GM12878 (cell line): ENCODE results near the gene TRAF3. TPM values are rescaled to one million over a fixed set of nuclear protein-coding genes. Genes with fewer than 3 reads are reported as not detected.

Experiments used
- ASH2L ChIP-seq: fragments of 300-600, 200-600 bp; sonication (generic); IDR thresholded peaks from 2 replicates; pipeline ENCODE4 v1.6.1; 2017; ENCODE audit warnings: low read depth, mild to moderate bottlenecking, borderline replicate concordance
- ATF7 ChIP-seq: fragments of 450-650 bp; IDR thresholded peaks from 2 replicates; pipeline ENCODE4 v1.6.1; 2016; ENCODE audit warnings: low read depth, mild to moderate bottlenecking
- CBFB ChIP-seq: IDR thresholded peaks from 2 replicates; pipeline ENCODE4 v1.6.1; 2016; ENCODE audit warnings: antibody characterized with exemption, low read depth
- CREB1 ChIP-seq: IDR thresholded peaks from 2 replicates; pipeline ENCODE4 v1.6.1; 2012; ENCODE audit warnings: low read depth, mild to moderate bottlenecking, inconsistent platforms
- CUX1 ChIP-seq: IDR thresholded peaks from 2 replicates; pipeline ENCODE4 v1.6.1; 2012; ENCODE audit warnings: improper control_type of control experiment, low read depth, low read length; ENCODE audit not compliant: insufficient replicate concordance
- DPF2 ChIP-seq: fragments of 450-650 bp; IDR thresholded peaks from 2 replicates; pipeline ENCODE4 v1.6.1; 2017; ENCODE audit warnings: mild to moderate bottlenecking
- EED ChIP-seq: sonication (generic); IDR thresholded peaks from 2 replicates; pipeline ENCODE4 v1.6.1; 2016; ENCODE audit warnings: antibody characterized with exemption, low read depth
- GATAD2B ChIP-seq: fragments of 450-650 bp; conservative IDR thresholded peaks from 2 replicates; pipeline ENCODE4 v1.6.1; 2017; ENCODE audit warnings: low read depth, mild to moderate bottlenecking, moderate library complexity
- HSF1 ChIP-seq: fragments of 150-350 bp; IDR thresholded peaks from 2 replicates; pipeline ENCODE4 v1.6.1; 2014; ENCODE audit warnings: mild to moderate bottlenecking, low read depth, low read length
- KDM1A ChIP-seq: fragments of 200-600 bp; sonication (generic); IDR thresholded peaks from 2 replicates; pipeline ENCODE4 v1.6.1; 2016; ENCODE audit warnings: borderline replicate concordance
- KLF5 ChIP-seq: fragments of 450-650 bp; IDR thresholded peaks from 2 replicates; pipeline ENCODE4 v1.6.1; 2014; ENCODE audit warnings: mild to moderate bottlenecking; ENCODE audit not compliant: partially characterized antibody
- REST ChIP-seq: IDR thresholded peaks from 2 replicates; pipeline ENCODE4 v1.6.1; 2012; ENCODE audit warnings: mild to moderate bottlenecking, low read depth, low read length
- SMAD1 ChIP-seq: fragments of 450-650 bp; IDR thresholded peaks from 2 replicates; pipeline ENCODE4 v1.6.1; 2018; ENCODE audit warnings: mild to moderate bottlenecking, low read depth; ENCODE audit not compliant: partially characterized antibody
- SMC3 ChIP-seq: IDR thresholded peaks from 2 replicates; pipeline ENCODE4 v1.6.1; 2011; ENCODE audit warnings: low read length, improper control_type of control experiment, borderline replicate concordance
- TCF3 ChIP-seq: IDR thresholded peaks from 2 replicates; pipeline ENCODE4 v1.6.1; 2012; ENCODE audit warnings: low read depth, mild to moderate bottlenecking, low read length, borderline replicate concordance; ENCODE audit not compliant: insufficient read depth
- YY1 ChIP-seq: IDR thresholded peaks from 2 replicates; pipeline ENCODE4 v1.6.1; 2011; ENCODE audit warnings: low read depth, mild to moderate bottlenecking, low read length
- ZNF384 ChIP-seq: IDR thresholded peaks from 2 replicates; pipeline ENCODE4 v1.6.1; 2012; ENCODE audit warnings: low read depth, mild to moderate bottlenecking, low read length, improper control_type of control experiment, borderline replicate concordance
- polyA plus RNA-seq, 11 experiments: library from polyadenylated mRNA; depleted of rRNA in 4 of 11; unstranded in 6 of 11; stranded (reverse) in 5 of 11; fragments of >200 nt; fragmentation: Nextera tagmentation in 4 of 11; fragmentation: Illumina TruSeq in 1 of 11; extraction: Ambion mirVana in 4 of 11; extraction: Trizol in 1 of 11; gene quantifications; 1 replicate in 1 of 11; 2 replicates in 10 of 11; pipeline versions ENCODE4 v1.2.1 to v1.2.3, GENCODE V29; 2011 to 2016; ENCODE audit warnings: inconsistent platforms in 2 of 11, missing spikeins in 2 of 11, low read depth in 1 of 11
- total RNA-seq, 4 experiments: library from RNA; depleted of rRNA in 3 of 4; stranded (reverse); fragments of >200 nt in 3 of 4; fragmentation: Illumina TruSeq in 1 of 4; extraction: Trizol in 1 of 4; gene quantifications; 2 replicates each; pipeline versions ENCODE4 v1.2.1 to v1.2.3, GENCODE V29; 2013 to 2021
- TF ChIP-seq, protein P1 (sequence below): fragments of 450-650 bp; IDR thresholded peaks from 2 replicates; pipeline ENCODE4 v1.6.1; 2017; ENCODE audit warnings: borderline replicate concordance

The TRAF3 gene
- total and polyA plus RNA-seq, 10 of the 15 experiments (the other 5 are each of a cell fraction or from before 2014, with no cell fraction given): 3.0 to 70.1 (median 36.5) TPM

DNA sequence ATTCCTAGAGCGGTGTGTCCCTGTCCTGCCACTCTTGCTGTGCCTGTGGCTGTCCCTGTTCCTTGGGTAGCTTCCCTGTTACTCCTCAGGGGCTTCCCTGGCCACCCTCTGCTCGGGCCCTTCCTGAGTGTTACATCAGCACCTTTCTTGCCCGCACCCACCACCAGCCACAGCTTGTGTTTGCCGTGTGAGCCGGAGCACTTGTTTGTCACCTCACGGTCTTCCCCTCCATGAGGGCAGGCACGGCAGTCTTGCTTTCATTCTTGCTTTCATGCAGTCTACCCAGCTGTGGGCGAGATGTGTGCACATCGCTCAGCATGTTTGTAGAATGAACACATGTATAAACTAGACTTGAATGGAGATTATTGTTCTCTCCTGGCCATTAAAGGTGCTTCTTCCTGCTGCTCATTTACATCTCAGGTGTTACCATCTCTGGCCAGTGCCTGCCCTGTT lies 42.0 kb downstream of the TRAF3 start (continued):
- peak; percentile 47; the same call in 1 of the 2 replicates for TF ChIP-seq ZNF384
- TF ChIP-seq, protein P1, sequence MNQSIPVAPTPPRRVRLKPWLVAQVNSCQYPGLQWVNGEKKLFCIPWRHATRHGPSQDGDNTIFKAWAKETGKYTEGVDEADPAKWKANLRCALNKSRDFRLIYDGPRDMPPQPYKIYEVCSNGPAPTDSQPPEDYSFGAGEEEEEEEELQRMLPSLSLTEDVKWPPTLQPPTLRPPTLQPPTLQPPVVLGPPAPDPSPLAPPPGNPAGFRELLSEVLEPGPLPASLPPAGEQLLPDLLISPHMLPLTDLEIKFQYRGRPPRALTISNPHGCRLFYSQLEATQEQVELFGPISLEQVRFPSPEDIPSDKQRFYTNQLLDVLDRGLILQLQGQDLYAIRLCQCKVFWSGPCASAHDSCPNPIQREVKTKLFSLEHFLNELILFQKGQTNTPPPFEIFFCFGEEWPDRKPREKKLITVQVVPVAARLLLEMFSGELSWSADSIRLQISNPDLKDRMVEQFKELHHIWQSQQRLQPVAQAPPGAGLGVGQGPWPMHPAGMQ: 0 out of 2 replicates have a peak, but pooled peaks have one; percentile 23
- peak; percentile 33; the same call in 1 of the 2 replicates for TF ChIP-seq CREB1
- peak; percentile 41; the same call in 1 of the 2 replicates for TF ChIP-seq SMC3
- TF ChIP-seq HSF1: no peak
- TF ChIP-seq SMAD1: peak; percentile 54
- TF ChIP-seq DPF2: peak; percentile 78
- TF ChIP-seq ASH2L: no peak
- 0 out of 2 replicates have a peak, but pooled peaks have one; percentile 25 for TF ChIP-seq CBFB
- peak; percentile 71 for TF ChIP-seq CUX1
- TF ChIP-seq GATAD2B: peak; percentile 66; the same call in 1 of the 2 replicates
- peak; percentile 71; the same call in 1 of the 2 replicates for TF ChIP-seq YY1
- TF ChIP-seq TCF3: peak; percentile 69; the same call in 1 of the 2 replicates
- peak; percentile 36; the same call in 1 of the 2 replicates for TF ChIP-seq REST
- peak; percentile 42 for TF ChIP-seq KLF5
- peak; percentile 88 for TF ChIP-seq ATF7
- peak; percentile 97 for TF ChIP-seq EED
- TF ChIP-seq KDM1A: no peak
